Measurements from ENCODE around the gene HECW1. TPM values are rescaled to one million over a fixed set of nuclear protein-coding genes. Genes with fewer than 3 reads are reported as not detected.

The HECW1 gene
- total and polyA plus RNA-seq, 4 donors = 0.05 TPM; not detected in 3

DNA sequence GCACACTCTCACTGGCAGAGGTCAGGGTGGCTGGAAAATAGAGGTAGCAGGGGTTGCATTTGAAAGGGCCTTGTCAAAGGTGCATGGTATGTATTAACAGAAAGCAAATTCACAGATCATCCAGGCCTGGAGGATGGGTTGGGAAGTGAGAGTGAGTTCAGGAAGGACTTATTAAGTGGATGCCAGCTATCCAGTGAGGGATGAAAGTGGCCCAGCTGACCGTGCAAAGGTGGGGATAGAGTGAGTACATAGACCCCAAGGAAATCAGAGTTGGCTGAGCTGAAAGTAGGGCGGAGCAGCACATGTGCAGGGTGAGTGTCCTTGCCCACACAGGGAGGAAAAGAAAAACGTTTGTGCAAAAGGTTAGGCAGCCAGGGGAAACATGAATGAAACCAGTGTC, 58.1 kb downstream of the HECW1 start:
- no peak for TF ChIP-seq SP1 (IDR thresholded peaks at IDR 0.05)
- TF ChIP-seq, protein P1, sequence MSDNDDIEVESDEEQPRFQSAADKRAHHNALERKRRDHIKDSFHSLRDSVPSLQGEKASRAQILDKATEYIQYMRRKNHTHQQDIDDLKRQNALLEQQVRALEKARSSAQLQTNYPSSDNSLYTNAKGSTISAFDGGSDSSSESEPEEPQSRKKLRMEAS (IDR thresholded peaks at IDR 0.05) = no peak
- TF ChIP-seq YY1 (IDR thresholded peaks at IDR 0.05) = no peak
- no peak for TF ChIP-seq EGR1 (IDR thresholded peaks at IDR 0.05; ENCODE audit: low read depth in 2 of 2)
- TF ChIP-seq, protein P2, sequence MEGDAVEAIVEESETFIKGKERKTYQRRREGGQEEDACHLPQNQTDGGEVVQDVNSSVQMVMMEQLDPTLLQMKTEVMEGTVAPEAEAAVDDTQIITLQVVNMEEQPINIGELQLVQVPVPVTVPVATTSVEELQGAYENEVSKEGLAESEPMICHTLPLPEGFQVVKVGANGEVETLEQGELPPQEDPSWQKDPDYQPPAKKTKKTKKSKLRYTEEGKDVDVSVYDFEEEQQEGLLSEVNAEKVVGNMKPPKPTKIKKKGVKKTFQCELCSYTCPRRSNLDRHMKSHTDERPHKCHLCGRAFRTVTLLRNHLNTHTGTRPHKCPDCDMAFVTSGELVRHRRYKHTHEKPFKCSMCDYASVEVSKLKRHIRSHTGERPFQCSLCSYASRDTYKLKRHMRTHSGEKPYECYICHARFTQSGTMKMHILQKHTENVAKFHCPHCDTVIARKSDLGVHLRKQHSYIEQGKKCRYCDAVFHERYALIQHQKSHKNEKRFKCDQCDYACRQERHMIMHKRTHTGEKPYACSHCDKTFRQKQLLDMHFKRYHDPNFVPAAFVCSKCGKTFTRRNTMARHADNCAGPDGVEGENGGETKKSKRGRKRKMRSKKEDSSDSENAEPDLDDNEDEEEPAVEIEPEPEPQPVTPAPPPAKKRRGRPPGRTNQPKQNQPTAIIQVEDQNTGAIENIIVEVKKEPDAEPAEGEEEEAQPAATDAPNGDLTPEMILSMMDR (IDR thresholded peaks at IDR 0.05; ENCODE audit: low read depth, low read length, missing input control) = no peak
- no peak for TF ChIP-seq FOXA2 (IDR thresholded peaks at IDR 0.05)
- no peak for TF ChIP-seq HNF4A (conservative IDR thresholded peaks at IDR 0.05)
- TF ChIP-seq, protein P3, sequence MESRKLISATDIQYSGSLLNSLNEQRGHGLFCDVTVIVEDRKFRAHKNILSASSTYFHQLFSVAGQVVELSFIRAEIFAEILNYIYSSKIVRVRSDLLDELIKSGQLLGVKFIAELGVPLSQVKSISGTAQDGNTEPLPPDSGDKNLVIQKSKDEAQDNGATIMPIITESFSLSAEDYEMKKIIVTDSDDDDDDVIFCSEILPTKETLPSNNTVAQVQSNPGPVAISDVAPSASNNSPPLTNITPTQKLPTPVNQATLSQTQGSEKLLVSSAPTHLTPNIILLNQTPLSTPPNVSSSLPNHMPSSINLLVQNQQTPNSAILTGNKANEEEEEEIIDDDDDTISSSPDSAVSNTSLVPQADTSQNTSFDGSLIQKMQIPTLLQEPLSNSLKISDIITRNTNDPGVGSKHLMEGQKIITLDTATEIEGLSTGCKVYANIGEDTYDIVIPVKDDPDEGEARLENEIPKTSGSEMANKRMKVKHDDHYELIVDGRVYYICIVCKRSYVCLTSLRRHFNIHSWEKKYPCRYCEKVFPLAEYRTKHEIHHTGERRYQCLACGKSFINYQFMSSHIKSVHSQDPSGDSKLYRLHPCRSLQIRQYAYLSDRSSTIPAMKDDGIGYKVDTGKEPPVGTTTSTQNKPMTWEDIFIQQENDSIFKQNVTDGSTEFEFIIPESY (IDR thresholded peaks at IDR 0.05) = no peak
- TF ChIP-seq TAF1 (conservative IDR thresholded peaks at IDR 0.05) = no peak
- H3K27me3 ChIP-seq (ENCODE audit: control insufficient read depth in 4 of 4, insufficient read depth in 4 of 4, low read length in 3 of 4) = peaks cover 0 to 4% (median 0%) of the 10 kb centered on the region in 4 donors
- 47% methylated on average over 3 of the region's 3 CpGs for WGBS
- H3K4me1 ChIP-seq (ENCODE audit: control insufficient read depth in 4 of 4, insufficient read depth in 4 of 4, low read length in 3 of 4) = no peaks in the 10 kb centered on the region
- H3K9ac ChIP-seq (ENCODE audit: low read depth in 1 of 2, low read length in 2 of 2) = no peak overlapping the region
- H3K27ac ChIP-seq (ENCODE audit: low read depth in 1 of 2, low read length in 2 of 2) = no peak overlapping the region
- no peak for DNase-seq (ENCODE audit: low spot score)
- no peaks in the 10 kb centered on the region for H3K9me3 ChIP-seq (ENCODE audit: control insufficient read depth in 4 of 4, low read length in 3 of 4)
- no peak overlapping the region for H3K4me3 ChIP-seq (ENCODE audit: low read depth in 1 of 3, low read length in 3 of 3)
- H3K36me3 ChIP-seq (ENCODE audit: control insufficient read depth in 4 of 4, insufficient read depth in 3 of 4, low read depth in 1 of 4, low read length in 3 of 4) = no peaks in the 10 kb centered on the region

DNA sequence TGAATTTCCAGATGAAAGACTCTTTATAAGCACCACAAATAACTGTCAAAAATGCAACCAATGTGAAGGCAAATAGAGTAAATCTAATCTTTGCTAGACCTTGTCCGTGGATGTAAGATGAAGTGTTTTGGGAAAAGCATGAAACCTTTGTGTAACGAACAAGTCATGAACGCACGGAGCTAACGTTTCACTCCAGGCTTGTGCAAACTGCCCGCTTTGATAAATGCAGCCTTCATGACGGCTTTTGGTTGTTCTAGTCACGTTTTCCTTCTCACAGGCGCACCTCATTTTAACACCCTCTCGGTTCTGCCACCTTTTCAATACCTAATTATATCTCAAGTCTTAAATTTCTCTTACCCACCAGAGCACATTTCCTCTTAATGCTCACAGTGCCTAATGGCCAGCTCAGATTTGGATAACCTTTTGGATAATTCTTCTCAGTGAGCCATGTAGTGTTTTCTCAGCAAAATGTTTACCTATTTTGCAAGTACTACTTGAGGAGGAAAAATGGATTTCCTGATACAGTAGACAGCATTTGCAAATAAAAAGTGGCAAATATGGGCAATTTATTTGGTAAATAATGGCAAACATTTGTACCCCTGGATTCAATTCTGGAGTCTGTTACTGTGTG, 63.2 kb downstream of the HECW1 start:
- H3K36me3 ChIP-seq (ENCODE audit: control insufficient read depth in 4 of 4, insufficient read depth in 3 of 4, low read depth in 1 of 4, low read length in 3 of 4) = no peaks in the 10 kb centered on the region
- no peak overlapping the region for H3K27ac ChIP-seq (ENCODE audit: low read depth in 1 of 2, low read length in 2 of 2)
- no peak overlapping the region for H3K9ac ChIP-seq (ENCODE audit: low read depth in 1 of 2, low read length in 2 of 2)
- H3K4me1 ChIP-seq (ENCODE audit: control insufficient read depth in 4 of 4, insufficient read depth in 4 of 4, low read length in 3 of 4) = no peaks in the 10 kb centered on the region
- no peak overlapping the region for H3K4me3 ChIP-seq (ENCODE audit: low read depth in 1 of 3, low read length in 3 of 3)
- TF ChIP-seq, protein P4, sequence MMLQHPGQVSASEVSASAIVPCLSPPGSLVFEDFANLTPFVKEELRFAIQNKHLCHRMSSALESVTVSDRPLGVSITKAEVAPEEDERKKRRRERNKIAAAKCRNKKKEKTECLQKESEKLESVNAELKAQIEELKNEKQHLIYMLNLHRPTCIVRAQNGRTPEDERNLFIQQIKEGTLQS (IDR thresholded peaks at IDR 0.05) = no peak
- TF ChIP-seq SP1 (IDR thresholded peaks at IDR 0.05) (no peak), NR2F2 (IDR thresholded peaks at IDR 0.05) (no peak), JUND (IDR thresholded peaks at IDR 0.05) (no peak), YY1 (IDR thresholded peaks at IDR 0.05) (no peak), TAF1 (conservative IDR thresholded peaks at IDR 0.05) (no peak), GABPA (IDR thresholded peaks at IDR 0.05 in 1 of 2, conservative IDR thresholded peaks at IDR 0.05 in 1 of 2) (no peak)
- TF ChIP-seq, protein P2 (IDR thresholded peaks at IDR 0.05; ENCODE audit: low read depth, low read length, missing input control) = no peak
- TF ChIP-seq, protein P3 (IDR thresholded peaks at IDR 0.05) = no peak
- whole genome bisulfite sequencing = 69% methylated on average over 10 of the region's 10 CpGs
- DNase-seq (ENCODE audit: low spot score) = no peak
- peaks cover 0 to 4% (median 0%) of the 10 kb centered on the region in 4 donors for H3K27me3 ChIP-seq (ENCODE audit: control insufficient read depth in 4 of 4, insufficient read depth in 4 of 4, low read length in 3 of 4)
- no peaks in the 10 kb centered on the region for H3K9me3 ChIP-seq (ENCODE audit: control insufficient read depth in 4 of 4, low read length in 3 of 4)
